Spinal cord (tissue), 10 donors: ENCODE data around the gene PCDHB16. TPM values are rescaled to one million over a fixed set of nuclear protein-coding genes. Genes with fewer than 3 reads are reported as not detected.
"Not testable (repeated sequence)": the region's sequence is repeated elsewhere in the genome, so short reads cannot be mapped to it uniquely, and the experiment has no call there.

Experiments used
- DNase-seq, 6 donors: peaks; one replicate each; pipeline versions ENCODE4 v3.0.0 to v3.0.0-alpha.2; 2013 to 2015; ENCODE audit warnings: low spot score in 6 of 6, low read depth in 4 of 6
- H3K27ac ChIP-seq: one replicate; pipeline ENCODE4 v1.5.1; 2013; ENCODE audit warnings: low read depth, low read length, control low read depth
- H3K27me3 ChIP-seq: one replicate; pipeline ENCODE4 v1.6.1; 2013; ENCODE audit warnings: low read length; ENCODE audit not compliant: control insufficient read depth, insufficient read depth
- H3K36me3 ChIP-seq: one replicate; pipeline ENCODE4 v1.6.1; 2013; ENCODE audit warnings: low read length; ENCODE audit not compliant: control insufficient read depth, insufficient read depth
- H3K4me1 ChIP-seq: one replicate; pipeline ENCODE4 v1.6.1; 2013; ENCODE audit warnings: low read length; ENCODE audit not compliant: control insufficient read depth, insufficient read depth
- H3K4me3 ChIP-seq: one replicate; pipeline ENCODE4 v1.5.1; 2013; ENCODE audit warnings: low read depth, low read length, control low read depth
- H3K9me3 ChIP-seq: one replicate; pipeline ENCODE4 v1.6.1; 2013; ENCODE audit warnings: low read length; ENCODE audit not compliant: control insufficient read depth, insufficient read depth
- WGBS: methylation state at CpG from one replicate; pipeline ENCODE4 v1.1.5; 2013; ENCODE audit warnings: missing lambda C conversion rate; ENCODE audit not compliant: insufficient coverage; 5-methylcytosine and 5-hydroxymethylcytosine counted together
- polyA plus RNA-seq, 2 donors: library from polyadenylated mRNA; unstranded; fragments of 120-200 nt; gene quantifications; one replicate each; pipeline ENCODE4 v1.2.1, GENCODE V29; 2013; ENCODE audit not compliant: insufficient read length in 2 of 2
- total RNA-seq, 2 donors: library from RNA; depleted of rRNA in 1 of 2; stranded (reverse); fragments of 120-200 nt in 1 of 2; fragments of >200 nt in 1 of 2; gene quantifications; one replicate each; pipeline versions ENCODE4 v1.2.3 to v1.2.4, GENCODE V29; 2013 to 2014
- donor health status: healthy.

PCDHB16 gene
- total and polyA plus RNA-seq, 4 donors, result 3.9 to 6.5 (median 4.8) TPM

DNA sequence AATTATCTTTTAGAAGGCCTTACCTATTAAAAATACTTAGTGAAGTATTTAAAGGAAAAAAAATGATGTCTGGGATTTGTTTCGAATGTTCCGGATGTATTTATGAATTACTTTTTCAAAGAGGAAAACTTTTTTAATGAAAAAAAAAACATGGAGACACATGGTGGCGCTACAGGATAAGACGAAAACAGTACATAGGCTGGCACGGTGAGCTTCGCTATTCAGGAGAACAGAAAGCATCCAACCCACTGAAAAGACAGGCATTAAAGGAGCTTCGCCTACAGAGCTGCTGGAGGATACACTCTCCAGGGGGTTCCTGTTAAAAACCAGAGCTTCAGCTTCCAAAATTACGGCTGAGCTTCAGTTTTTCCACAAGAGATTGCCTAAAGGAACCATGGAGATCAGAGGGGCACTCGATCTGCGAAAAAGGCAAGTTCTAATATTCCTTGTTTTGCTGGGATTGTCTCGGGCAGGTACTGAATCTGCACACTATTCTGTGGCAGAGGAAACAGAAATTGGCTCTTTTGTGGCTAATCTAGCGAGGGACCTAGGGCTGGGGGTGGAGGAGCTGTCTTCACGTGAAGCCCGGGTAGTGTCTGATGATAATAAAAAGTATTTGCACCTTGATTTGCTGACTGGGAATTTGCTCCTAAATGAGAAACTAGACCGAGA, 41.1 kb downstream of the PCDHB16 start, which contains the start of gene PCDHB14:
TSS of gene PCDHB14 (plus strand) at position 232 of the 672 bp plus-strand sequence. CDS start at position 395, 163 bp downstream.
- no peak within 1 kb of the TSS for H3K27ac ChIP-seq

GRCh38 chr5:141224844-141225243, 42.7 kb downstream of the PCDHB16 start:
- WGBS, result 16% methylated on average over 20 of the region's 40 CpGs
- not testable (repeated sequence) for H3K4me3 ChIP-seq, H3K4me1 ChIP-seq, H3K27ac ChIP-seq, H3K36me3 ChIP-seq, H3K27me3 ChIP-seq, DNase-seq
- H3K9me3 ChIP-seq, result peaks cover 16% of the 10 kb centered on the region

More for the DNA sequence above, 41.1 kb downstream of the PCDHB16 start, which contains the start of gene PCDHB14:
- H3K9me3 ChIP-seq, result peaks cover 14% of the 10 kb centered on the region
- no peaks in the 10 kb centered on the region for H3K4me1 ChIP-seq
- H3K27me3 ChIP-seq, result no peaks in the 10 kb centered on the region
- no peaks in the 10 kb centered on the region for H3K36me3 ChIP-seq
- peak in 2 of 6 donors; percentile 45 to 76 for DNase-seq
- 15% methylated on average over 12 of the region's 15 CpGs for WGBS
- peak within 1 kb of the TSS; percentile 19 for H3K4me3 ChIP-seq

DNA sequence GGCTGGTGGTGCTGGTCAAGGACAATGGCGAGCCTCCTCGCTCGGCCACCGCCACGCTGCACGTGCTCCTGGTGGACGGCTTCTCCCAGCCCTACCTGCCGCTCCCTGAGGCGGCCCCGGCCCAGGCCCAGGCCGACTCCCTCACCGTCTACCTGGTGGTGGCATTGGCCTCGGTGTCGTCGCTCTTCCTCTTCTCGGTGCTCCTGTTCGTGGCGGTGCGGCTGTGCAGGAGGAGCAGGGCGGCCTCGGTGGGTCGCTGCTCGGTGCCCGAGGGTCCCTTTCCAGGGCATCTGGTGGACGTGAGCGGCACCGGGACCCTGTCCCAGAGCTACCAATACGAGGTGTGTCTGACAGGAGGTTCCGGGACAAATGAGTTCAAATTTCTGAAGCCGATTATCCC, 43.2 kb downstream of the PCDHB16 start:
- 22% methylated on average over 19 of the region's 30 CpGs for WGBS
- H3K4me3 ChIP-seq, H3K36me3 ChIP-seq, DNase-seq, H3K27ac ChIP-seq, H3K4me1 ChIP-seq, H3K27me3 ChIP-seq: not testable (repeated sequence)
- peaks cover 15% of the 10 kb centered on the region for H3K9me3 ChIP-seq

GRCh38 chr5:141234109-141234667, 52.0 kb downstream of the PCDHB16 start:
- WGBS, result 1% methylated on average over 14 of the region's 15 CpGs
- DNase-seq, result peak in 2 of 6 donors; percentile 33 to 45
- Histone ChIP-seq H3K4me3 (no peak overlapping the region), H3K27me3 (no peaks in the 10 kb centered on the region), H3K36me3 (no peaks in the 10 kb centered on the region), H3K9me3 (peaks cover 14% of the 10 kb centered on the region), H3K27ac (no peak overlapping the region), H3K4me1 (no peaks in the 10 kb centered on the region)

Other genes starting within 250 kb of the PCDHB16 start
Only the 30 nearest of the 37 such genes appear.
- gene PCDHB1, start 131.0 kb upstream of the PCDHB16 start, total RNA-seq, result under 1 TPM; 0.06 to 0.20 TPM
- under 1 TPM; 0.05 to 0.11 TPM for gene PCDHB1, start 131.0 kb upstream of the PCDHB16 start, polyA plus RNA-seq
- 1 to 10 TPM; 5.2 to 5.8 TPM for gene PCDHB2, start 87.8 kb upstream of the PCDHB16 start, total RNA-seq
- gene PCDHB2, start 87.8 kb upstream of the PCDHB16 start, polyA plus RNA-seq, result 10 to 100 TPM; 10.3 to 10.8 TPM
- 1 to 10 TPM; 2.7 to 5.5 TPM for gene PCDHB3, start 81.9 kb upstream of the PCDHB16 start, total RNA-seq
- 1 to 10 TPM; 2.8 to 4.5 TPM for gene PCDHB3, start 81.9 kb upstream of the PCDHB16 start, polyA plus RNA-seq
- gene PCDHB4, start 60.6 kb upstream of the PCDHB16 start, total RNA-seq, result 1 to 10 TPM; 3.2 to 4.1 TPM
- gene PCDHB4, start 60.6 kb upstream of the PCDHB16 start, polyA plus RNA-seq, result 1 to 10 TPM; 5.4 to 6.3 TPM
- 10 to 100 TPM in 1 of 2 donors, 1 to 10 TPM in 1; 8.0 to 10.6 TPM for gene PCDHB5, start 47.2 kb upstream of the PCDHB16 start, total RNA-seq
- gene PCDHB5, start 47.2 kb upstream of the PCDHB16 start, polyA plus RNA-seq, result 1 to 10 TPM; 5.9 to 6.6 TPM
- gene PCDHB6, start 32.3 kb upstream of the PCDHB16 start, total RNA-seq, result 1 to 10 TPM; 1.9 to 2.7 TPM
- gene PCDHB6, start 32.3 kb upstream of the PCDHB16 start, polyA plus RNA-seq, result 1 to 10 TPM; 5.4 to 5.5 TPM
- 1 to 10 TPM; 4.6 to 5.2 TPM for gene PCDHB7, start 9.7 kb upstream of the PCDHB16 start, total RNA-seq
- 1 to 10 TPM; 5.2 to 5.5 TPM for gene PCDHB7, start 9.7 kb upstream of the PCDHB16 start, polyA plus RNA-seq
- gene PCDHB8, start 4.6 kb upstream of the PCDHB16 start, total RNA-seq, result 1 to 10 TPM; 1.7 to 1.9 TPM
- 1 to 10 TPM; 2.2 to 3.0 TPM for gene PCDHB8, start 4.6 kb upstream of the PCDHB16 start, polyA plus RNA-seq
- gene PCDHB9, start 4.8 kb downstream of the PCDHB16 start, total RNA-seq, result 1 to 10 TPM; 2.9 to 3.5 TPM
- gene PCDHB9, start 4.8 kb downstream of the PCDHB16 start, polyA plus RNA-seq, result 1 to 10 TPM; 7.0 to 8.5 TPM
- 1 to 10 TPM; 5.9 to 9.3 TPM for gene PCDHB10, start 10.0 kb downstream of the PCDHB16 start, total RNA-seq
- gene PCDHB10, start 10.0 kb downstream of the PCDHB16 start, polyA plus RNA-seq, result 10 to 100 TPM; 11.6 to 15.8 TPM
- gene PCDHB11, start 17.2 kb downstream of the PCDHB16 start, total RNA-seq, result 1 to 10 TPM; 7.6 to 9.7 TPM
- gene PCDHB11, start 17.2 kb downstream of the PCDHB16 start, polyA plus RNA-seq, result 1 to 10 TPM; 3.8 to 3.9 TPM
- 10 to 100 TPM in 1 of 2 donors, 1 to 10 TPM in 1; 5.3 to 10.7 TPM for gene PCDHB12, start 26.3 kb downstream of the PCDHB16 start, total RNA-seq
- 1 to 10 TPM; 3.3 to 4.9 TPM for gene PCDHB12, start 26.3 kb downstream of the PCDHB16 start, polyA plus RNA-seq
- gene PCDHB13, start 31.5 kb downstream of the PCDHB16 start, total RNA-seq, result 1 to 10 TPM; 4.5 to 8.7 TPM
- 1 to 10 TPM; 3.8 to 5.0 TPM for gene PCDHB13, start 31.5 kb downstream of the PCDHB16 start, polyA plus RNA-seq
- 10 to 100 TPM; 10.4 to 11.9 TPM for gene PCDHB14, start 41.0 kb downstream of the PCDHB16 start, total RNA-seq
- gene PCDHB14, start 41.0 kb downstream of the PCDHB16 start, polyA plus RNA-seq, result 10 to 100 TPM; 15.4 to 17.4 TPM
- 10 to 100 TPM; 10.4 to 15.2 TPM for gene PCDHB15, start 63.0 kb downstream of the PCDHB16 start, total RNA-seq
- gene PCDHB15, start 63.0 kb downstream of the PCDHB16 start, polyA plus RNA-seq, result 10 to 100 TPM; 12.3 to 21.1 TPM
- gene SLC25A2, start 121.7 kb downstream of the PCDHB16 start, total RNA-seq, result under 1 TPM in 1 of 2 donors, not detected in 1; 0.39 TPM
- gene SLC25A2, start 121.7 kb downstream of the PCDHB16 start, polyA plus RNA-seq, result under 1 TPM in 1 of 2 donors, not detected in 1; 0.15 TPM
- 100 to 1,000 TPM in 1 of 2 donors, 10 to 100 TPM in 1; 98.2 to 111 TPM for gene TAF7, start 138.4 kb downstream of the PCDHB16 start, total RNA-seq
- 100 to 1,000 TPM in 1 of 2 donors, 10 to 100 TPM in 1; 90.1 to 101 TPM for gene TAF7, start 138.4 kb downstream of the PCDHB16 start, polyA plus RNA-seq
- gene PCDHGA1, start 148.1 kb downstream of the PCDHB16 start, total RNA-seq, result 1 to 10 TPM; 1.4 to 3.0 TPM
- gene PCDHGA1, start 148.1 kb downstream of the PCDHB16 start, polyA plus RNA-seq, result 1 to 10 TPM; 2.5 to 3.8 TPM
- gene PCDHGA2, start 156.4 kb downstream of the PCDHB16 start, total RNA-seq, result 10 to 100 TPM in 1 of 2 donors, 1 to 10 TPM in 1; 8.9 to 10.4 TPM
- 10 to 100 TPM; 14.0 to 17.7 TPM for gene PCDHGA2, start 156.4 kb downstream of the PCDHB16 start, polyA plus RNA-seq
- gene PCDHGA3, start 161.4 kb downstream of the PCDHB16 start, total RNA-seq, result 10 to 100 TPM in 1 of 2 donors, 1 to 10 TPM in 1; 9.2 to 10.5 TPM
- gene PCDHGA3, start 161.4 kb downstream of the PCDHB16 start, polyA plus RNA-seq, result 10 to 100 TPM; 12.3 to 19.2 TPM
- 1 to 10 TPM; 6.4 to 8.6 TPM for gene PCDHGB1, start 167.7 kb downstream of the PCDHB16 start, total RNA-seq
- 1 to 10 TPM; 9.8 to 9.9 TPM for gene PCDHGB1, start 167.7 kb downstream of the PCDHB16 start, polyA plus RNA-seq
- gene PCDHGA4, start 172.6 kb downstream of the PCDHB16 start, total RNA-seq, result 1 to 10 TPM; 7.5 to 8.2 TPM
- 1 to 10 TPM; 9.5 to 9.9 TPM for gene PCDHGA4, start 172.6 kb downstream of the PCDHB16 start, polyA plus RNA-seq
- 1 to 10 TPM; 6.3 to 6.7 TPM for gene PCDHGB2, start 177.6 kb downstream of the PCDHB16 start, total RNA-seq
- gene PCDHGB2, start 177.6 kb downstream of the PCDHB16 start, polyA plus RNA-seq, result 10 to 100 TPM in 1 of 2 donors, 1 to 10 TPM in 1; 9.0 to 14.0 TPM
- gene PCDHGA5, start 181.8 kb downstream of the PCDHB16 start, total RNA-seq, result 1 to 10 TPM; 7.9 to 8.8 TPM
- 10 to 100 TPM; 14.0 to 15.5 TPM for gene PCDHGA5, start 181.8 kb downstream of the PCDHB16 start, polyA plus RNA-seq
- gene PCDHGB3, start 187.9 kb downstream of the PCDHB16 start, total RNA-seq, result 1 to 10 TPM; 6.0 to 8.3 TPM
- gene PCDHGB3, start 187.9 kb downstream of the PCDHB16 start, polyA plus RNA-seq, result 1 to 10 TPM; 7.1 to 8.4 TPM
- 10 to 100 TPM in 1 of 2 donors, 1 to 10 TPM in 1; 8.5 to 12.3 TPM for gene PCDHGA6, start 191.5 kb downstream of the PCDHB16 start, total RNA-seq
- 10 to 100 TPM; 18.4 to 19.2 TPM for gene PCDHGA6, start 191.5 kb downstream of the PCDHB16 start, polyA plus RNA-seq
- 1 to 10 TPM; 6.1 to 6.6 TPM for gene PCDHGA7, start 200.4 kb downstream of the PCDHB16 start, total RNA-seq
- 1 to 10 TPM; 5.2 to 6.7 TPM for gene PCDHGA7, start 200.4 kb downstream of the PCDHB16 start, polyA plus RNA-seq
- gene PCDHGB4, start 205.3 kb downstream of the PCDHB16 start, total RNA-seq, result 10 to 100 TPM; 12.5 to 14.9 TPM
- gene PCDHGB4, start 205.3 kb downstream of the PCDHB16 start, polyA plus RNA-seq, result 10 to 100 TPM; 10.3 to 16.0 TPM
- 1 to 10 TPM; 4.6 to 5.6 TPM for gene PCDHGA8, start 210.2 kb downstream of the PCDHB16 start, total RNA-seq
- 1 to 10 TPM; 1.9 to 2.1 TPM for gene PCDHGA8, start 210.2 kb downstream of the PCDHB16 start, polyA plus RNA-seq
- gene PCDHGB5, start 215.6 kb downstream of the PCDHB16 start, total RNA-seq, result 10 to 100 TPM; 17.5 to 21.5 TPM
- 10 to 100 TPM; 22.7 to 33.5 TPM for gene PCDHGB5, start 215.6 kb downstream of the PCDHB16 start, polyA plus RNA-seq